ENCODE measurements around the gene BMPR1A. TPM values are rescaled to one million over a fixed set of nuclear protein-coding genes. Genes with fewer than 3 reads are reported as not detected.

BMPR1A gene
- total and polyA plus RNA-seq, 2 of the 4 experiments (the other 2 are of a cell fraction): 15.9 to 93.7 TPM

DNA sequence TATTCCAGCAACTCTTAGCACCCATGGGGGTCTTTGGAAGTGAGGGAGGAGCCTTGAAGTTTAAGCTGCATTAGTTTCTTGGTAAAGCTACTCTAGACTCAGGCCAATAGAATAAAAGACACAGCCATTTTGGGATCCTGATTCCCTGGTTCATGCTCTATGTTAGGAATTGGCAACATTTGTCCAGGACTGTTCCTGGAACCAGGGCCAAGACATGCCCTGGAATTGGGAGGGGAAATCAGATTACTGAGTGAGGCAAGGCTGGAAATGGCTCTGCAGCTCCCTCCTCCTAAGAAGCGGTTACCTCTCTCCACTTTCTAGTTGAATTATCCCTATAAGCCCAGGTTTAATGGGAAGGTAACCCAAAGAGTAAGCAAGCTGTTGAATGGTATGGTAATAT, 14.2 kb upstream of the BMPR1A start:
- no peak overlapping the region for H3K14ac ChIP-seq (replicated peaks; ENCODE audit: low read depth, low read length)
- BruUV-seq (replicated peaks): no TSS peak

More for the DNA sequence above, 14.2 kb upstream of the BMPR1A start:
- DNase-seq (no peak), ATAC-seq (ENCODE audit: low read depth) (no peak)
- no peak overlapping the region for H3K4me3 ChIP-seq (ENCODE audit: insufficient read depth, low read depth, low read length)
- no peak overlapping the region for H4K91ac ChIP-seq (ENCODE audit: insufficient read depth, low read depth, low read length)
- CTCF ChIA-PET: interaction anchor here (1.2 kb wide), 1 partner anchor 9 kb away, joined by 3 read pairs; no protein-coding TSS in a partner anchor
- H3K79me1 ChIP-seq (ENCODE audit: low read depth in 1 of 2, low read length in 2 of 2): no peaks in the 10 kb centered on the region; a peak in 1 of 4 replicates
- no peak overlapping the region for H2BK120ac ChIP-seq (ENCODE audit: low read depth, low read length)
- dilution Hi-C loops (cut with HindIII; ENCODE audit: low sequenced_read_pairs, unreplicated experiment) (no loop called here), in situ Hi-C loops (cut with MboI; ENCODE audit: low sequenced_read_pairs) (no loop called here), intact Hi-C loops (cut with micrococcal nuclease) (no loop called here)
- H4K5ac ChIP-seq (ENCODE audit: low read depth, low read length): no peak overlapping the region
- H2AK9ac ChIP-seq (replicated peaks; ENCODE audit: low read depth, low read length, poor library complexity): no peak overlapping the region
- H3K23ac ChIP-seq (ENCODE audit: low read depth, low read length): no peak overlapping the region
- no peak overlapping the region for H2BK15ac ChIP-seq (ENCODE audit: low read depth, low read length)
- H3K4me2 ChIP-seq (ENCODE audit: low read depth, low read length): no peak overlapping the region
- H2BK20ac ChIP-seq (ENCODE audit: low read depth, low read length): no peak overlapping the region
- TF ChIP-seq, protein P1, sequence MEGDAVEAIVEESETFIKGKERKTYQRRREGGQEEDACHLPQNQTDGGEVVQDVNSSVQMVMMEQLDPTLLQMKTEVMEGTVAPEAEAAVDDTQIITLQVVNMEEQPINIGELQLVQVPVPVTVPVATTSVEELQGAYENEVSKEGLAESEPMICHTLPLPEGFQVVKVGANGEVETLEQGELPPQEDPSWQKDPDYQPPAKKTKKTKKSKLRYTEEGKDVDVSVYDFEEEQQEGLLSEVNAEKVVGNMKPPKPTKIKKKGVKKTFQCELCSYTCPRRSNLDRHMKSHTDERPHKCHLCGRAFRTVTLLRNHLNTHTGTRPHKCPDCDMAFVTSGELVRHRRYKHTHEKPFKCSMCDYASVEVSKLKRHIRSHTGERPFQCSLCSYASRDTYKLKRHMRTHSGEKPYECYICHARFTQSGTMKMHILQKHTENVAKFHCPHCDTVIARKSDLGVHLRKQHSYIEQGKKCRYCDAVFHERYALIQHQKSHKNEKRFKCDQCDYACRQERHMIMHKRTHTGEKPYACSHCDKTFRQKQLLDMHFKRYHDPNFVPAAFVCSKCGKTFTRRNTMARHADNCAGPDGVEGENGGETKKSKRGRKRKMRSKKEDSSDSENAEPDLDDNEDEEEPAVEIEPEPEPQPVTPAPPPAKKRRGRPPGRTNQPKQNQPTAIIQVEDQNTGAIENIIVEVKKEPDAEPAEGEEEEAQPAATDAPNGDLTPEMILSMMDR (conservative IDR thresholded peaks at IDR 0.05; ENCODE audit: low read depth, low read length): no peak
- TF ChIP-seq SMC3 (IDR thresholded peaks at IDR 0.05; ENCODE audit: low read depth, low read length) (no peak), CEBPB (IDR thresholded peaks at IDR 0.05; ENCODE audit: low read depth, low read length) (no peak), MAZ (IDR thresholded peaks at IDR 0.05; ENCODE audit: borderline replicate concordance, low read depth, low read length) (no peak), MAFK (IDR thresholded peaks at IDR 0.05; ENCODE audit: low read depth, low read length) (no peak), RAD21 (IDR thresholded peaks at IDR 0.05; ENCODE audit: low read length) (no peak)
- no peaks in the 10 kb centered on the region for H3K36me3 ChIP-seq (ENCODE audit: control insufficient read depth, insufficient read depth, low read length)
- H3K18ac ChIP-seq (ENCODE audit: low read depth, low read length): no peak overlapping the region
- H3K56ac ChIP-seq (ENCODE audit: extremely low read depth, insufficient read depth, low read length): no peak overlapping the region
- H3K9me3 ChIP-seq (ENCODE audit: control insufficient read depth, insufficient read depth, low read length): no peaks in the 10 kb centered on the region
- H2AFZ ChIP-seq (replicated peaks; ENCODE audit: low read length, poor library complexity): no peak overlapping the region
- H3K27me3 ChIP-seq (ENCODE audit: control insufficient read depth, insufficient read depth, low read length): no peaks in the 10 kb centered on the region
- no peak overlapping the region for H2BK5ac ChIP-seq (ENCODE audit: low read depth, low read length, poor library complexity, severe bottlenecking)
- H3K27ac ChIP-seq (ENCODE audit: insufficient read depth, low read length): no peak overlapping the region
- H2AK5ac ChIP-seq (ENCODE audit: low read depth, low read length): no peak overlapping the region
- H3K4me1 ChIP-seq (ENCODE audit: control insufficient read depth, insufficient read depth, low read length): no peaks in the 10 kb centered on the region; the same call in 1 of the 2 replicates
- H3K9ac ChIP-seq (ENCODE audit: low read depth, low read length): no peak overlapping the region
- no CpG with 5 or more reads among the region's 1 CpG for WGBS, 2 experiments (ENCODE audit: extremely low coverage in 2 of 2, insufficient read length in 1 of 2)
- no peak overlapping the region for H3K4ac ChIP-seq (ENCODE audit: low read depth, low read length)
- no peak overlapping the region for H4K8ac ChIP-seq (ENCODE audit: low read depth in 2 of 2, low read length in 2 of 2)
- H3K9me1 ChIP-seq (ENCODE audit: insufficient read depth, low read length): no peaks in the 10 kb centered on the region
- POLR2A ChIA-PET (ENCODE audit: unreplicated experiment): no interaction called here
- H4K20me1 ChIP-seq (ENCODE audit: insufficient read depth, low read length): no peaks in the 10 kb centered on the region
